A673 (cell line): Measurements from ENCODE around the gene FAM184B.

ENCODE experiments used
- CTCF ChIP-seq: fragments of 300-800, 200-600 bp; sonication (generic); conservative IDR thresholded peaks from 2 replicates; pipeline ENCODE4 v1.5.1; 2017; ENCODE audit warnings: low read depth, mild to moderate bottlenecking, antibody characterized with exemption, low read length, moderate library complexity, mixed read lengths
- EZH2 ChIP-seq: fragments of 200-600 bp; sonication (generic); IDR thresholded peaks from 2 replicates; pipeline ENCODE4 v1.6.1; 2017; ENCODE audit warnings: borderline replicate concordance, low read depth, mild to moderate bottlenecking, mixed read lengths, antibody characterized with exemption, low read length; ENCODE audit not compliant: poor library complexity, severe bottlenecking

GRCh38 chr4:17773135-17773698, 8.2 kb downstream of the FAM184B start:
- TF ChIP-seq CTCF (no peak), EZH2 (no peak)
